MCF 10A (cell line): ENCODE results near the gene SSR4. TPM values are rescaled to one million over a fixed set of nuclear protein-coding genes. Genes with fewer than 3 reads are reported as not detected.

Experiments
- BruUV-seq: library from RNA; stranded (reverse); fragments of 400-500 nt; replicated peaks from 2 replicates; lab custom pipeline; 2021; lab: Mats Ljungman, UMichigan
- CTCF ChIA-PET: fragments of 300-600 bp; sonication (Branson Sonifier 250); formaldehyde crosslinking; extraction: SDS; loops from one replicate; lab custom pipeline; 2021; ENCODE audit warnings: antibody characterized with exemption, inconsistent platforms; lab: Yijun Ruan, JAX
- POLR2A ChIA-PET: fragments of 300-600, 350-650 bp; sonication (Branson Sonifier 250); formaldehyde crosslinking; extraction: SDS; loops from one replicate; lab custom pipeline; 2020; ENCODE audit warnings: antibody characterized with exemption, inconsistent platforms; lab: Yijun Ruan, JAX
- DNase-seq: peaks from one replicate; pipeline ENCODE4 v3.0.0-alpha.2; 2018; ENCODE audit not compliant: unreplicated experiment
- H3K27ac Mint-ChIP-seq: one replicate; pipeline ENCODE4 v1.8.0; 2022; ENCODE audit warnings: mild to moderate bottlenecking, low read depth, mixed read lengths; ENCODE audit not compliant: unreplicated experiment
- H3K27me3 Mint-ChIP-seq: one replicate; pipeline ENCODE4 v1.8.0; 2022; ENCODE audit warnings: mixed read lengths; ENCODE audit not compliant: insufficient read depth, unreplicated experiment
- H3K36me3 Mint-ChIP-seq: one replicate; pipeline ENCODE4 v1.8.0; 2022; ENCODE audit warnings: mild to moderate bottlenecking, moderate library complexity, mixed read lengths; ENCODE audit not compliant: insufficient read depth, unreplicated experiment
- H3K4me1 Mint-ChIP-seq: one replicate; pipeline ENCODE4 v1.8.0; 2022; ENCODE audit warnings: mixed read lengths; ENCODE audit not compliant: insufficient read depth, unreplicated experiment
- H3K4me3 Mint-ChIP-seq: one replicate; pipeline ENCODE4 v1.8.0; 2022; ENCODE audit warnings: mild to moderate bottlenecking, moderate library complexity, mixed read lengths; ENCODE audit not compliant: unreplicated experiment
- H3K9me3 Mint-ChIP-seq: one replicate; pipeline ENCODE4 v1.8.0; 2022; ENCODE audit warnings: mixed read lengths; ENCODE audit not compliant: unreplicated experiment
- CTCF ChIP-seq: fragments of 200-600 bp; IDR thresholded peaks from one replicate; pipeline ENCODE4 v1.8.0; 2022; ENCODE audit warnings: antibody characterized with exemption, mild to moderate bottlenecking; ENCODE audit not compliant: unreplicated experiment
- intact Hi-C: fragments of 100-400 bp; cut with micrococcal nuclease; formaldehyde crosslinking; loops from 2 replicates; pipeline ENCODE4 v1.14.1; 2022
- total RNA-seq: library from RNA; stranded (reverse); gene quantifications from 2 replicates; pipeline ENCODE4 v1.2.3, GENCODE V29; 2022

SSR4 gene
- total RNA-seq, 1 experiment from 2014 or later = 328 TPM

- Mint-ChIP-seq H3K4me1 (peaks cover 6% of the 10 kb centered on the region), H3K27me3 (no peaks in the 10 kb centered on the region), H3K9me3 (no peaks in the 10 kb centered on the region), H3K36me3 (no peaks in the 10 kb centered on the region), H3K27ac (peak overlapping the region; percentile 49), H3K4me3 (peak overlapping the region; percentile 53)
- TF ChIP-seq CTCF = no peak
- intact Hi-C loops = loop anchor here (2.0 kb wide), 1 partner anchor 181 kb away; no protein-coding TSS in a partner anchor
- no peak for DNase-seq
- no TSS peak for BruUV-seq
- ChIA-PET CTCF (interaction anchor here (0.6 to 6.6 kb wide), 7 partner anchors 12 to 260 kb away, joined by 3 to 51 read pairs (median 4); no protein-coding TSS in a partner anchor), POLR2A (interaction anchor here (1.2 kb wide), 2 partner anchors 38 to 181 kb away, joined by 3 to 7 read pairs; no protein-coding TSS in a partner anchor)
Measured at GRCh38 chrX:153765138-153766079, 29.1 kb upstream of the SSR4 start.

GRCh38 chrX:153766098-153766817, 28.2 kb upstream of the SSR4 start:
- no peaks in the 10 kb centered on the region for H3K27me3 Mint-ChIP-seq
- ChIA-PET POLR2A (interaction anchor here (0.7 to 1.2 kb wide), 2 partner anchors 28 to 39 kb away, joined by 4 to 7 read pairs; partner anchors contain the start of genes IDH3G and SSR4), CTCF (interaction anchor here (0.6 to 6.6 kb wide), 4 partner anchors 44 to 183 kb away, joined by 3 to 51 read pairs (median 4); no protein-coding TSS in a partner anchor)
- H3K27ac Mint-ChIP-seq = peak overlapping the region; percentile 49
- no peaks in the 10 kb centered on the region for H3K9me3 Mint-ChIP-seq
- BruUV-seq = no TSS peak
- H3K36me3 Mint-ChIP-seq = no peaks in the 10 kb centered on the region
- DNase-seq = peak; percentile 66
- H3K4me3 Mint-ChIP-seq = peak overlapping the region; percentile 53
- intact Hi-C loops = no loop called here
- TF ChIP-seq CTCF = no peak
- peaks cover 6% of the 10 kb centered on the region for H3K4me1 Mint-ChIP-seq

GRCh38 chrX:153766871-153767673, 27.4 kb upstream of the SSR4 start:
- intact Hi-C loops = no loop called here
- POLR2A ChIA-PET = interaction anchor here (1.2 kb wide), 1 partner anchor 40 kb away, joined by 7 read pairs; no protein-coding TSS in a partner anchor
- H3K27ac Mint-ChIP-seq = no peak overlapping the region
- H3K4me1 Mint-ChIP-seq = peaks cover 6% of the 10 kb centered on the region
- no TSS peak for BruUV-seq
- no peaks in the 10 kb centered on the region for H3K9me3 Mint-ChIP-seq
- CTCF ChIA-PET = interaction anchor here (6.6 kb wide), 1 partner anchor 182 kb away, joined by 51 read pairs; no protein-coding TSS in a partner anchor
- H3K4me3 Mint-ChIP-seq = no peak overlapping the region
- no peak for DNase-seq
- no peaks in the 10 kb centered on the region for H3K27me3 Mint-ChIP-seq
- H3K36me3 Mint-ChIP-seq = no peaks in the 10 kb centered on the region
- TF ChIP-seq CTCF = no peak
